Thyroid gland (tissue), 4 donors: ENCODE results near the gene APEX2.

ENCODE experiments used
- POLR2A ChIP-seq, 2 donors: fragments of 450-650 bp; IDR thresholded peaks; one replicate each; pipeline ENCODE4 v1.6.1; 2017; ENCODE audit warnings: antibody characterized with exemption in 2 of 2, mild to moderate bottlenecking in 2 of 2, moderate library complexity in 1 of 2
- TF ChIP-seq, protein P1 (sequence below), 6 experiments: fragments of 200-600 bp in 3 of 6; fragments of 450-650 bp in 3 of 6; sonication (generic) in 3 of 6; IDR thresholded peaks; one replicate each; pipeline ENCODE4 v1.5.1; 2016 to 2019; ENCODE audit warnings: antibody characterized with exemption in 6 of 6, mild to moderate bottlenecking in 2 of 6, inconsistent platforms in 1 of 6, moderate library complexity in 1 of 6

DNA sequence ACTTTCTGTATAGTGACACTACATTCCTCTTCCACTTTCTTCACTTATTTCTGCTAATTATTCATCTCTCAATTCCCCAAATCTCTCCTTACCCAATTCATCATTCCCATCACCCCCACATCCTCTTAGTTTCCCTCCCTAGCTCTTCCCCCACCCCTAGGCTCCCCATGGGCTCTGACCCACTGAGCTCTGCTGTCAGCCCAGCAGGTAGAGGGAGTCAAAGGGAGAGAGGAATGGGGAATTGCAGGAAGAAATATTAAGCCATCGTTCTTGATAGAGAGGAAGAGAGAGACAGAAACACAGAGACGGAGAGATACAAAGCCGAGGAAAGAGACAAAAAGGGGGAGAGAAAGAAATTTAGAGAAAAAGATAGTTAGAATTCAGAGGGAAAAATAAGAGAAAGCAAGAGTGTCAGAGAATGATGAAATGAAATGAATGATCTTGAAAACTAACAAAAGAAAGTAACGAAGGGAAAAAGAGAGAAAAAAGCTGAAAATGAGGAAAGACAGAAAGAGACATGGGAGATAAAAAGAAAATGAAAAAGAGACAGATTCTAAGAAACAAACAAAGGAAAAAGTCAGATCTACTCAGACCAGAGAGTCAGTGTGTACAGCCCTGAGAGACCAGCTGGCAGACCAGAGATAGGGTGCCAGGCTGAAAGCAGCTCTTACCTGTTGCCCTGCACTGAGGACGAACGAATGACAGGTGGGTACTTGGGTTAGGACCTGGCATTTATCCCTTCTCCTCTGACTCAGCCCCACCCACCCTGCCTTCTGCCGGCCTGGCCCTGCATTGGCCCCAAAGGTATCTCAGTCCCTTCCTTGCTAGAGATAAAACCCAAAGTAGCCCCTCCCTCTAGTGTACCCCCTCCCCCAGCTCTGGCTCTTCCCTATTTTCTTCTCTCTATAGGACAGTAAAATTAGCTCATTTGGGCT, 30.4 kb downstream of the APEX2 start, which contains the start of gene ALAS2:
- TF ChIP-seq, protein P1, sequence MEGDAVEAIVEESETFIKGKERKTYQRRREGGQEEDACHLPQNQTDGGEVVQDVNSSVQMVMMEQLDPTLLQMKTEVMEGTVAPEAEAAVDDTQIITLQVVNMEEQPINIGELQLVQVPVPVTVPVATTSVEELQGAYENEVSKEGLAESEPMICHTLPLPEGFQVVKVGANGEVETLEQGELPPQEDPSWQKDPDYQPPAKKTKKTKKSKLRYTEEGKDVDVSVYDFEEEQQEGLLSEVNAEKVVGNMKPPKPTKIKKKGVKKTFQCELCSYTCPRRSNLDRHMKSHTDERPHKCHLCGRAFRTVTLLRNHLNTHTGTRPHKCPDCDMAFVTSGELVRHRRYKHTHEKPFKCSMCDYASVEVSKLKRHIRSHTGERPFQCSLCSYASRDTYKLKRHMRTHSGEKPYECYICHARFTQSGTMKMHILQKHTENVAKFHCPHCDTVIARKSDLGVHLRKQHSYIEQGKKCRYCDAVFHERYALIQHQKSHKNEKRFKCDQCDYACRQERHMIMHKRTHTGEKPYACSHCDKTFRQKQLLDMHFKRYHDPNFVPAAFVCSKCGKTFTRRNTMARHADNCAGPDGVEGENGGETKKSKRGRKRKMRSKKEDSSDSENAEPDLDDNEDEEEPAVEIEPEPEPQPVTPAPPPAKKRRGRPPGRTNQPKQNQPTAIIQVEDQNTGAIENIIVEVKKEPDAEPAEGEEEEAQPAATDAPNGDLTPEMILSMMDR (IDR thresholded peaks at IDR 0.05): no peak
- TF ChIP-seq POLR2A (IDR thresholded peaks at IDR 0.05): no peak
